Loucy (cell line): ENCODE data around the gene ZNF319.

Experiments
- H2AFZ ChIP-seq: fragments of 200-600 bp; sonication (generic); 2 replicates; pipeline ENCODE4 v1.6.0; 2016; ENCODE audit warnings: antibody characterized with exemption, mild to moderate bottlenecking, low read length, moderate library complexity
- H3F3A ChIP-seq: fragments of 200-600 bp; 2 replicates; pipeline ENCODE4 v1.6.0; 2016; ENCODE audit warnings: antibody characterized with exemption, low read depth, mild to moderate bottlenecking
- H3K27me3 ChIP-seq: fragments of 200-600 bp; sonication (generic); 2 replicates; pipeline ENCODE4 v1.6.1; 2014; ENCODE audit warnings: low read length, mild to moderate bottlenecking; ENCODE audit not compliant: insufficient read depth, poor library complexity, severe bottlenecking
- H3K36me3 ChIP-seq: fragments of 200-600 bp; sonication (generic); 2 replicates; pipeline ENCODE4 v1.6.1; 2016; ENCODE audit warnings: low read length; ENCODE audit not compliant: insufficient read depth
- H3K4me1 ChIP-seq: fragments of 200-600 bp; sonication (generic); 2 replicates; pipeline ENCODE4 v1.5.1; 2014; ENCODE audit warnings: low read length, mild to moderate bottlenecking; ENCODE audit not compliant: insufficient read depth, poor library complexity, severe bottlenecking
- H3K4me2 ChIP-seq: fragments of 200-600 bp; sonication (generic); 2 replicates; pipeline ENCODE4 v1.6.0; 2014; ENCODE audit warnings: antibody characterized with exemption, low read length, low read depth, mild to moderate bottlenecking; ENCODE audit not compliant: poor library complexity, severe bottlenecking
- H3K4me3 ChIP-seq: fragments of 200-600 bp; sonication (generic); 2 replicates; pipeline ENCODE4 v1.5.1; 2014; ENCODE audit warnings: low read length, mild to moderate bottlenecking, mixed read lengths; ENCODE audit not compliant: poor library complexity, severe bottlenecking
- H3K79me2 ChIP-seq: fragments of 200-600 bp; sonication (generic); 2 replicates; pipeline ENCODE4 v1.6.1; 2014; ENCODE audit warnings: low read length; ENCODE audit not compliant: insufficient read depth
- H3K9ac ChIP-seq: fragments of 200-600 bp; sonication (generic); 2 replicates; pipeline ENCODE4 v1.6.0; 2014; ENCODE audit warnings: mild to moderate bottlenecking, low read depth, low read length, moderate library complexity; ENCODE audit not compliant: poor library complexity, severe bottlenecking
- H3K9me2 ChIP-seq: fragments of 200-600 bp; sonication (generic); replicated peaks from 2 replicates; pipeline ENCODE4 v1.6.1; 2016; ENCODE audit warnings: low read depth, low read length, mixed read lengths
- H3K9me3 ChIP-seq: fragments of 200-600 bp; sonication (generic); 2 replicates; pipeline ENCODE4 v1.6.1; 2014; ENCODE audit warnings: mild to moderate bottlenecking, antibody characterized with exemption, low read length, low read depth; ENCODE audit not compliant: insufficient read depth
- H4K20me1 ChIP-seq: fragments of 200-600 bp; sonication (generic); 2 replicates; pipeline ENCODE4 v1.6.0; 2014; ENCODE audit warnings: antibody characterized with exemption, low read length, mild to moderate bottlenecking; ENCODE audit not compliant: insufficient read depth, poor library complexity, severe bottlenecking
- CTCF ChIP-seq: fragments of 200-600 bp; sonication (generic); conservative IDR thresholded peaks from 2 replicates; pipeline ENCODE4 v1.5.1; 2014; ENCODE audit warnings: mild to moderate bottlenecking, antibody characterized with exemption, low read length
- EZH2phosphoT487 ChIP-seq: fragments of 200-600 bp; IDR thresholded peaks from 2 replicates; pipeline ENCODE4 v1.6.1; 2018; ENCODE audit warnings: antibody characterized with exemption, mild to moderate bottlenecking, moderate library complexity, borderline replicate concordance

The ZNF319 gene

GRCh38 chr16:57956270-57956808, 44.1 kb downstream of the ZNF319 start:
- no peaks in the 10 kb centered on the region for H3K36me3 ChIP-seq
- no peaks in the 10 kb centered on the region for H3K9me2 ChIP-seq
- H4K20me1 ChIP-seq = no peaks in the 10 kb centered on the region
- H3K9ac ChIP-seq = no peak overlapping the region
- no peaks in the 10 kb centered on the region for H3K27me3 ChIP-seq
- H3K4me3 ChIP-seq = no peak overlapping the region
- H3F3A ChIP-seq = no peaks in the 10 kb centered on the region
- TF ChIP-seq EZH2phosphoT487 (no peak), CTCF (no peak)
- no peaks in the 10 kb centered on the region for H3K4me1 ChIP-seq
- no peaks in the 10 kb centered on the region for H3K79me2 ChIP-seq
- no peaks in the 10 kb centered on the region for H3K9me3 ChIP-seq
- H2AFZ ChIP-seq = no peak overlapping the region
- no peak overlapping the region for H3K4me2 ChIP-seq

- Histone ChIP-seq H3K9ac (no peak overlapping the region), H3K79me2 (no peaks in the 10 kb centered on the region), H3K36me3 (no peaks in the 10 kb centered on the region), H3K9me2 (no peaks in the 10 kb centered on the region), H3K4me3 (no peak overlapping the region), H4K20me1 (no peaks in the 10 kb centered on the region), H3K9me3 (no peaks in the 10 kb centered on the region), H3K27me3 (no peaks in the 10 kb centered on the region), H3F3A (no peaks in the 10 kb centered on the region), H2AFZ (no peak overlapping the region), H3K4me2 (no peak overlapping the region), H3K4me1 (no peaks in the 10 kb centered on the region)
- no peak for TF ChIP-seq EZH2phosphoT487
- no peak for TF ChIP-seq CTCF
Observed at GRCh38 chr16:57955572-57956188, 44.8 kb downstream of the ZNF319 start.

- H3F3A ChIP-seq = no peaks in the 10 kb centered on the region
- TF ChIP-seq CTCF (no peak), EZH2phosphoT487 (no peak)
- H3K79me2 ChIP-seq = no peaks in the 10 kb centered on the region
- H4K20me1 ChIP-seq = no peaks in the 10 kb centered on the region
- no peaks in the 10 kb centered on the region for H3K36me3 ChIP-seq
- no peaks in the 10 kb centered on the region for H3K9me3 ChIP-seq
- H3K9ac ChIP-seq = no peak overlapping the region
- H3K4me1 ChIP-seq = no peaks in the 10 kb centered on the region
- no peak overlapping the region for H2AFZ ChIP-seq
- H3K4me3 ChIP-seq = no peak overlapping the region
- no peaks in the 10 kb centered on the region for H3K27me3 ChIP-seq
- no peaks in the 10 kb centered on the region for H3K9me2 ChIP-seq
- H3K4me2 ChIP-seq = no peak overlapping the region
Observed at GRCh38 chr16:57953857-57954256, 46.6 kb downstream of the ZNF319 start.
